GM19455 (cell line): ENCODE results near the gene MAST4.

Source experiments
- ATAC-seq: cut with Tn5 transposase; IDR thresholded peaks from one replicate; pipeline ENCODE4 v1.9.1; 2021; ENCODE audit not compliant: unreplicated experiment

The MAST4 gene

GRCh38 chr5:66867618-66868322, 271.6 kb downstream of the MAST4 start:
- ATAC-seq: no peak

GRCh38 chr5:66869347-66869746, 273.2 kb downstream of the MAST4 start:
- no peak for ATAC-seq

DNA sequence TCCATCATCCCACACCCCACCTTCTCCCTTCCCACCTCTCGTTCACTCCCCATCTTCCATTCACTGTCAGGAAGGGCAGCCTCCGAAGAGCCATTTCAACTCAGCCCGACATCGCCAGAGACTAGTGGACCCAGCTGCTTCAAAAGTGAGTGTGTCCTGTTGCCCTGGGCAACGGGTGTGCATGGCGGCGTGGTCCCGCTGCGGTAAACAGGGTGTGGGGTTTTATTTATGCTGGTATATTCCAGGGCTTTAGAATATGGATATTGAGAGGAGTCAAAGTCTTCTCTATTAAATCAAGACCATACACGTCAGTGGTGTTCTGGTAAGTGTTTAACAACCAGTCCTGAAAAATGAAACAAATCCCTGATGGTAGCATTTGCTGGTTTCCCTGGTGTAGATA, 274.5 kb downstream of the MAST4 start:
- ATAC-seq: no peak

GRCh38 chr5:66871651-66872050, 275.5 kb downstream of the MAST4 start:
- no peak for ATAC-seq

- ATAC-seq: no peak
These were observed 276.6 kb downstream of the MAST4 start for GRCh38 chr5:66872736-66873331.

DNA sequence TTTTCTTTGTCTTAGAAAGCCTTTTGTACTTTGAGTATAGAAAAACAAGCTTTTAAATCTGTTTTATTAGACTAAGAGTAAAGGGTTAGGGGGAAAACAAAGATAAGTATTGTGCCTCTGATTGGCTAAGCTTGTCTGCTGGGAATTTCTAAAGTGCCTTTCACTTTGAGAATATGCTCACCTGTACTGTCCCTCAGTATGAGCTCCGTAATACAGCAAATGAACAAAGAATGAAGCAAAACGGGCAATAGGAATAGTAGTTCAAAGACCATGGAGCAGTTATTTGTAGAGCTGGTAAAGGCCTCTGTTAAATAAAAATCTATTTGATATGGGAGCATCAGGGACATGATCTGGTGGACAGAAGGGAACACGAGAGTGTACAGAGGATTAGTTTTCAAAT, 277.8 kb downstream of the MAST4 start:
- no peak for ATAC-seq

GRCh38 chr5:66875315-66875714, 279.1 kb downstream of the MAST4 start:
- ATAC-seq: no peak

DNA sequence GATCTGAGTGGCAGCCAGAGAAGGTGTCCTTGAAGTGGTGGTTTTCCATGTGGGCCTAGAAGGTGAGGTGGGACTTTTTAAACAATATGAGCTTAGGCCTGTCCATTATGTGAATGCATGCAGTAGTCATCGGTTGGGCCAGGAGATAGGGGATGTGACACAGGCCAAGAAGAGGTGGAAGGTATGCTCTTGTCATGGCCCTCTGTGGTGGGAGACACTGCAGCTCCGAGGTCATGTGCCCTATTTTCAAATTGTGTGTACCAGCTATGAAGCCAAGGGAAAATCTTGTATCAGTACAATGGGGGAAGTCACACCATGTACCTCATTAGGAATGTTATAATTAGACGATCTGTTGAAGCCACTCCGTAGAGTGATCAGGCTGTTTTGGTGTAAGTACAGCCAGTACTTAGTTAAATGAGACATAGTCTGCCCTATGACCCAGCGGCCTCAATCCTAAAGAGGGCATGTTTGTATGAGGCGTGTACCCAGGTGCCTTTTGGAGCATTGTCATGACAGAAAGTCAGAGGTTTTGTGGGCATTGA, 280.1 kb downstream of the MAST4 start:
- no peak for ATAC-seq

DNA sequence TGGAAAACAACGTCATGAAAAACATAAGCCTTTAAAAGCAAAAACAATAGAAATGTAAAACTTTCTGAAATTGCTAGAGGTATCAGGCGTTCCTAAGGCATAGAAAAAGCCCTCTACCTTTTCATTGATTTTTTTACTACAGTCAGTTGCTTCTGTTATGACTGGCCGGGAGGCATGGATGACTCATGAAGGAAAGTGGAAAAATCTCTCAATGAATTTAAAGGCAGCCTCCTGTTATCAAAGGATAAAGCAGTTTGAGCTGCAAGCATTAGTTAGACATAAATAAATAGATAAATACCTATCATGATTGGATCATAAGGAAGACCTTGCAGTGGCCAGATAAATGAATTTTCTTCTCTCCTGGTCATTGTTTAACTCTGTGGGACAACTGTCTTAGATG, 281.6 kb downstream of the MAST4 start:
- ATAC-seq: no peak

- no peak for ATAC-seq
These were observed 284.2 kb downstream of the MAST4 start for GRCh38 chr5:66880401-66880800.

- no peak for ATAC-seq
These were observed 285.4 kb downstream of the MAST4 start for GRCh38 chr5:66881480-66882161.

GRCh38 chr5:66882606-66883227, 286.5 kb downstream of the MAST4 start:
- no peak for ATAC-seq

- no peak for ATAC-seq
These were observed 288.5 kb downstream of the MAST4 start for GRCh38 chr5:66884564-66885243.

GRCh38 chr5:66886941-66887340, 290.7 kb downstream of the MAST4 start:
- no peak for ATAC-seq

- no peak for ATAC-seq
These were observed 292.4 kb downstream of the MAST4 start for GRCh38 chr5:66888613-66889012.

GRCh38 chr5:66889056-66889455, 292.9 kb downstream of the MAST4 start:
- no peak for ATAC-seq

DNA sequence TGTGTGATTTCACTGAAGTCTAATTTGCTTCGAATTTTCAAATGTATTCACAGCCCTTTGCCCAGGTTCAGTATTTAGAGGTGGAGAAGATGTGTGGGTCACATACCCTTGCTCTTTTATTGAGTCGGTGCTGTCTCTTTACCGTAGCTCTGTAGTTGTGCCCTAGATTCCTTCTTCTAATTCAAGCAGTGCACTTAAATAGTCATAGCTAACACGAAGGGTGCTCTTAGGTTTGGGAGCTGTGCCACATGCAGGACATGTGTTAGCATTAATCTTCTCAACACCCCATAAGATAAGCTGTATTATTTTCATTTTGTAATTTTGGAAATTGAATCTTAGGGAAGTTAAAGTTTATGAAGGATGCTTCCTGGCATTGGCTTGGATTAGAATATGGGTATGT, 293.3 kb downstream of the MAST4 start:
- no peak for ATAC-seq

- no peak for ATAC-seq
These were observed 295.2 kb downstream of the MAST4 start for GRCh38 chr5:66891184-66891925.

DNA sequence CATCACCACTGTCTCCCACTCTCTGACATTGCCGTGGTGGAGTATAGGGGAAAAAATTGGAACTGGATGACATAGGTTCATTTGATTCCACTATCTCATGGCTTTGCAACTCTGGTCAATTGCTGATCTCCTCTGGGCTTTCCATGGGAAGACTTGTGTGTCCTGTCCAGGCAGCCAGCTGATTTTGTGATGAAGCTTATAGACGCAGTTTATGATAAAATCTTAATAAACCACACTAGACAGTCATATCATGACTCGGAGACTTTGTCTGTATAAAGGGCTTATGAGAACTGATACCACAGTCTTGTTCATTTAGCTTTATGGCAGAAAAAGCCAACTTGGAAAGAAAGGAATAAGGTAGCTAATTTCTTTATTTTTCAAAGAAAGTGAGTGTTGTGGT, 296.5 kb downstream of the MAST4 start:
- ATAC-seq: no peak

DNA sequence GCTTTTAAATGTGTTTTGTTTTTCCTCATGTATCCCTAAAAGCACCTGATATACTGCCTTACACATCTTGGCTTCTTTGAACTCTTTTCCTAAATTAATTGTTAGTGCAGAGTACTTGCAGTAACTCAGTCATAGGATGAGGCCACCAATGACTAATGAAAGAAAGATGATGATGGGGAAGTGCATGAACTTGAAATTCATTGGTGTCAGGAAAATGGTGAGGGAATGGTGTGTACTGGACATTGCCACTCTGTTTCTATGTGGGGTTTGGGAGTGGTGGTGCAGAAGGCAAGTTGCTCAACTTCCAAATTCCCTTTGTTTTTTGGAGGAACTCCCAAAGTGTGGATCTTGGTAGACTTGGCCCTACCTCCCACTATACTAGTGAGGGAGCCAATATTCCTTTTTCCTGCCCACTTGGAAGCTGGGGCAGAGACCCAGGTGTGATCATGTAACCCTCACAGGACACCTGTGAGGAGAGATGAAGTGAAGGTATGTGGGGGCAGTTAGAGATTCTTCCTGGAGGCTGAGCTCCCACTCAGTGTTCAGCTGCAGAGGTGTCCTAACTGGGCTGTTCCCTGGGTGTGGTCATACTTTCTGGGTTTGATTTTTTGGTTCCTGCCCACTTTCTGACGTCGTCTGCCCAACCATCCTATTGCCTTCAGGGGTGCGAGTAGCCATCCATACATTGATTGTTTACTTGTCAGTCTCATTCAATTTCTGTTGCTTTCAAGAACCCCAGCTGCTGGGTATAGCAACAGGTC, 298.5 kb downstream of the MAST4 start:
- ATAC-seq: no peak
